Epidermal melanocyte (primary cell): ENCODE measurements around the gene LGALS4.
"Not testable (repeated sequence)": the region's sequence is repeated elsewhere in the genome, so short reads cannot be mapped to it uniquely, and the experiment has no call there.

Experiments
- DNase-seq: peaks from one replicate; pipeline ENCODE4 v3.0.0; 2011; ENCODE audit warnings: low spot score; ENCODE audit not compliant: insufficient read length

The LGALS4 gene, protein sequence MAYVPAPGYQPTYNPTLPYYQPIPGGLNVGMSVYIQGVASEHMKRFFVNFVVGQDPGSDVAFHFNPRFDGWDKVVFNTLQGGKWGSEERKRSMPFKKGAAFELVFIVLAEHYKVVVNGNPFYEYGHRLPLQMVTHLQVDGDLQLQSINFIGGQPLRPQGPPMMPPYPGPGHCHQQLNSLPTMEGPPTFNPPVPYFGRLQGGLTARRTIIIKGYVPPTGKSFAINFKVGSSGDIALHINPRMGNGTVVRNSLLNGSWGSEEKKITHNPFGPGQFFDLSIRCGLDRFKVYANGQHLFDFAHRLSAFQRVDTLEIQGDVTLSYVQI

GRCh38 chr19:38812841-38813320 is at the start of gene LGALS4:
TSS of gene LGALS4 (minus strand) at chr19:38812945. CDS start at chr19:38812886, 59 bp downstream.
- DNase-seq, result no peak

- no peak for DNase-seq
Measured at GRCh38 chr19:38861368-38861767, 48.6 kb upstream of the LGALS4 start.

DNA sequence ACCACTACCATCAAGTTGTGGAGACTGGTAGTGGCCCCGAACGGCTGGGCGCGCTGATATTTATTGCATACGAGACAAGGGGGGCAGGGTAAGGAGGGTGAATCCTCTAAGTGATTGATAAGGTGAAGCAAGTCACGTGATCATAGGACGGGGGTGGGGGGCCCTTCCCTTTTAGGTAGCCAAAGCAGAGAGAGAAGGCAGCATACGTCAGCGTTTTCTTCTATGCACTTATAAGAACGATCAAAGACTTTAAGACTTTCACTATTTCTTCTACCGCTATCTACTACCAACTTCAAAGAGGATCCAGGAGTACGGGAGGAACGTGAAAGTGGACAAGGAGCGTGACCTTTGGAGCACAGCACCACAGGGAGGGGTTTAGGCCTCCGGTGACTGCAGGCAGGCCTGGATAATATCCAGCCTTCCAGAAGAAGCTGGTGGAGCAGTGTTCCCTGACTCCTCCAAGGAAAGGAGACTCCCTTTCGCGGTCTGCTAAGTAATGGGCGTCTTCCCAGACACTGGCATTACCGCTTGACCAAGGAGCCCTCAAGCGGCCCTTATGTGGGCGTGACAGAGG is 47.0 kb upstream of the LGALS4 start:
- not testable (repeated sequence) for DNase-seq

DNA sequence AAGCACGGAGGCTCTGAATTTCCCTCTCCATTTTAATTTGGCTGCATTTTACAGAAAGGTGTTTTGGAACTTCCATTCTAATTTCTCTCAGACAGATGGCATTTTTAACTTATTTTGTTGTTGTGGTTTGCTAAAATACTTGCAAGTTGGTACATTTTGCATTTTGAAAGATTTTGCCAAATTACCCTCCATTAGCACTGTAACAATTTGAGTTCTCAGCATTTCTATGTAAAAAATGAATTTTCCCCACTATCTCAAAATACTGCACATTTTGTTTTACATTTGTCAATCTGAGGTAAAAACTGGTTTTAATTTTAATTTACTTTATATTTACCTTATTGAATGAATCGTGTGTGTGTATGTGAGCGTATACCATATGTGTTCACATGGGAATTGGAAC is 44.1 kb upstream of the LGALS4 start:
- DNase-seq, result no peak

DNA sequence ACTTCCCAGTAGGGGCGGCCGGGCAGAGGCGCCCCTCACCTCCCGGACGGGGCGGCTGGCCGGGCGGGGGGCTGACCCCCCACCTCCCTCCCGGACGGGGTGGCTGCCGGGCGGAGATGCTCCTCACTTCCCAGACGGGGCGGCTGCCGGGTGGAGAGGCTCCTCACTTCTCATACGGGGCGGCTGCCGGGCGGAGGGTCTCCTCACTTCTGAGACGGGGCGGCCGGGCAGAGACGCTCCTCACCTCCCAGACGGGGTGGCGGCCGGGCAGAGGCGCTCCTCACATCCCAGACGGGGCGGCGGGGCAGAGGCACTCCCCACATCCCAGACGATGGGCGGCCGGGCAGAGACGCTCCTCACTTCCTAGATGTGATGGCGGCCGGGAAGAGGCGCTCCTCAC is 43.0 kb upstream of the LGALS4 start:
- not testable (repeated sequence) for DNase-seq

DNA sequence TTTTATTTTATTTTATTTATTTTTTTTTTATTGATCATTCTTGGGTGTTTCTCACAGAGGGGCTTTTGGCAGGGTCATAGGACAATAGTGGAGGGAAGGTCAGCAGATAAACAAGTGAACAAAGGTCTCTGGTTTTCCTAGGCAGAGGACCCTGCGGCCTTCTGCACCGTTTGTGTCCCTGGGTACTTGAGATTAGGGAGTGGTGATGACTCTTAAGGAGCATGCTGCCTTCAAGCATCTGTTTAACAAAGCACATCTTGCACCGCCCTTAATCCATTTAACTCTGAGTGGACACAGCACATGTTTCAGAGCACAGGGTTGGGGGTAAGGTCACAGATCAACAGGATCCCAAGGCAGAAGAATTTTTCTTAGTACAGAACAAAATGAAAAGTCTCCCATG is 42.2 kb upstream of the LGALS4 start:
- not testable (repeated sequence) for DNase-seq

- DNase-seq, result no peak
Measured at GRCh38 chr19:38853214-38853613, 40.5 kb upstream of the LGALS4 start.

GRCh38 chr19:38852231-38853044 is 39.7 kb upstream of the LGALS4 start:
- peak; percentile 44 for DNase-seq

- DNase-seq, result peak; percentile 61
Measured at GRCh38 chr19:38851622-38852230, 39.0 kb upstream of the LGALS4 start.

GRCh38 chr19:38850976-38851621 is 38.4 kb upstream of the LGALS4 start:
- DNase-seq, result no peak

DNA sequence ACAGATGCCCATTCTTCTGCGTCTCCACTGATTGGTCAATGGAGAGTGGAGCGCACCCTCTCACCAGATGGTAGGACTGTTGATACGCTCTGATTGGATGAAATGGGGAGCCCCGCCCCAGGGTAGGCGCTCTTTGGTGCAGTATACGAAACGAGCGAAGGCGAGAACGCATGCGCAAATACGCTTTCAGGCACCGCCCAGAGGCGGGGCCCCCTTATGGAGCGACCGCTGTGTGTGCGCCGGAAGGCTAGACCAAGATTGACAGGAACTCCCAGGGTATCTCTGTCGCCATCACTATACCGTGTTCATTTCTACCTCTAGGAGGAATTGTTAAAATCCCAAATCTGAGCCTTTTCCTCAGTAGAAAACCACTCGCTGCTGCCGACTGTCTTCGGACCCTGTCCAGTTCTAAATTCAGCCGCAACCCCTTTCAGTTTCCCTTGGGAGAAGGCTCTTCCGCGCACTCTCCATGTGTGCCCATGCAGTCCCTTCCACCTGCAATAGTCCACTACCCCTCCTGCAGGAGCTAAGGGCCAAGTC is 37.8 kb upstream of the LGALS4 start:
- peak; percentile 98 for DNase-seq

DNA sequence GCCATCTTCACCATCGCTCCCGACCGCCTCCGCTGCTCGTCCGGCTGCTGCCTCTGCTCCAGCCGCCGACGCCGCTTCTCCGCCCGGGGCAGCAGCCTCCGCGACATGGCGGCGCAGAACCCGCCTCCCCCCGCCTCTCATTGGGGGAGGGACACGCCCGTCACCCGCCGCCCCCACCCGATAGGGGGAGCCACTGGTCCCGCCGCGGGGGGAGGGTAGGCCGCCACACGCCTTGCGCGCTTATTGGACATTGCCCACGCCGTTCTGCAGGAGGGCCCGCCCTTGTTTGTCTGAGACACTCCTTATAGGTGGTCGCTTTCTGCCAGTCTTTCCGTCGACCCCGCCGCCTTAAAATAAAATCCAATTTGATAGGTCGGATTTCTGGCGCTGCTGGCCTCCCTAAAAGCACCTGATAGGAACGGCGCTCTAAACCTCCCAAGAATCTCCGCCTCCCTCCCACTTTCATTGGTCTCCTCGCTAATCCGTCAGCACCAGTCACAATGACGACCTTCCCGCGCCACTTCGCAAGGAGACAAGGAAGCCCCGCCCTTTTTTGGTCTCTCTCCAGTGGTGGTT is 37.2 kb upstream of the LGALS4 start, which contains the start of gene HNRNPL:
Gene HNRNPL (minus strand): TSS at position 127 of the 576 bp plus-strand sequence. CDS start 20 bp downstream, at position 107.
- peak; percentile 85 for DNase-seq

DNA sequence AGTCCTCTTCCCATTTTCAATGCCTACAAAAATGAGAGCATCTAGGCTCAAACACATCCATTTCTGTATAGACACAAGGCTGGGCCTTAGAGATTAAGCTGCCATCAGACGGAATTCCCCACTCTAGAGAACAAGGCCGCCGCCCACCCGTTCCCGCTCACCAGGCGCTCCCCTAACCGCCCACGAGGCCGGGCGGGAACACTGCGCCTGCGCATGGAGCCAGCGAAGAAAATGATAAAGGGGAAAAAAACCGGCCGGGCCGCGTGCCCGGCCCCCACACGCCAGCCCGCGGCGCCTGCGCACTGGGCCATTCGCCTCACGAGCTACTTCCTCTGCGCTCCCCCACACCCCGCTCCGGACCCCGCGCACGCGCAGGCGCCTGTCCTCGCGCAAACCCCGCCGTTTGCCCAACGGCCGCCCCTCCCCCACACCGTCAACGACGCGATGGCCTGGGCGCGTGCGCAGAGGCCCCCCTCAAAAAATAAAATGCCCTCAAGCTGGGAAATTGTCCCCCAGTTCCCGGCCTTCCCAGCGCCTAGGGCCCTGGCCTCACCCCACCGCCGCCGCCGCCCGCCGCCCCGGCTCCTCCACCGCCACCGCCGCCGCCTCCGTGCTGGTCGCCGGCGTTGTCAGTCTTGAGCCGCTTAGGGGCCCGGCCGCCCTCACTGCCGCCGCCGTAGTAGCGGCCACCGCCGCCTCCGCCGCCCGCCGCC is 36.6 kb upstream of the LGALS4 start:
- DNase-seq, result peak; percentile 98

DNA sequence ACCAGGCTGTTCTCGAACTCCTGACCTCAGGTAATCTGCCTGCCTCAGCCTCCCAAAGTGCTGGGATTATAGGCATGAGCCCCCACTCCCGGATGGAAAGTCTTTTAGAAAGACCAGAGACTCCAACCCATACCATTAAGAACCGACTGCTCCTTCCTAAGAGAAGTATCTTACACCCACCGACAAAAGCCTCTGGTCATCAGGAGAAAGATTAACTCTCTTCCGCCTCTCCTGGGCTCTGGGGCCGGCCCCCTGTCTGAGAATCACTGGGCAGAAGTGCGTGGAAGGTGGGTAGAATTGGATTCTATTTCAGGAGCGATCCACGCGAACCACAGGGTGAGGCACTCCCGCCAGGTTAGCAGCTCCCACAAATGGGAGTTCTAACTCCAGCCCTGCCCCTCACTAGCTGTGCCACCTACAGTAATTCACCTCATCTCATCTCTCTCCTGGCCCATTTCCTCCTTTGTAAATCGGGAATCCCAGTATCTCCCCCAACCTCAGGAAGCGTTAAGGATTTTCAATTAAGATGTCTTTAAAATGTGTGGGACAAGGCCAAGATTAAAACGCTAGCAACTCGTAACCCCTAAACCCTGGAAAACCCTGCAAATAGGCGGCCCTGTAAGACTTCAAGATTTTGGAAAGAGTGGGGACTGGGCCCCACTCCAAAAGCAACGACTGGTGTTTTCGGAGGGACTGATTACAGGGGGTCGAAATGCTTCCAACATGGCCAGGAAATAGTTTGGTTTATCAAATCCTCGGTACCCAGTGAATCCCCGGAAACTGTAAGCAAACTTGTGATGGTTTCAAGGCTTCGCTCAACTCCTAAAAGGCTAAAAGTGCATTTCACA is 35.8 kb upstream of the LGALS4 start:
- no peak for DNase-seq

DNA sequence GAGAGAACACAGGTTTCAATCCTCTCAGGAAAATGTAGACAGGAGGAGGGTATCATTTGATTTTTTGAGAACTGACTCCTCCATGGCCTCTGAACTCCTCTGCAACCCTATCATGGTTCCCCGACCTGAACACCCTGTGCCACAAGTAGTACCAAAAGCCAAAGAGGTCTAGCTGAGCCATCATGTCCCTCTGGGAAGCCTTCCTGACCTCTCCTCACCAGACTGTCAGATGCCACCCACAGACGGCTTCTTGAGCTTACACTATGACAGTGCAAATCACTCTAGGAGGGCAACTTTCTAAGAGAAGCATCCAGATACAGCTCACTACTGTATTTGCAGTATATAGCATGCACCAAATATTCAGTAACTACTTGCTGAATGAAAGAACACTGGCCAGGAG is 33.4 kb upstream of the LGALS4 start:
- DNase-seq, result no peak

- DNase-seq, result no peak
Measured at GRCh38 chr19:38845374-38846024, 32.8 kb upstream of the LGALS4 start.

DNA sequence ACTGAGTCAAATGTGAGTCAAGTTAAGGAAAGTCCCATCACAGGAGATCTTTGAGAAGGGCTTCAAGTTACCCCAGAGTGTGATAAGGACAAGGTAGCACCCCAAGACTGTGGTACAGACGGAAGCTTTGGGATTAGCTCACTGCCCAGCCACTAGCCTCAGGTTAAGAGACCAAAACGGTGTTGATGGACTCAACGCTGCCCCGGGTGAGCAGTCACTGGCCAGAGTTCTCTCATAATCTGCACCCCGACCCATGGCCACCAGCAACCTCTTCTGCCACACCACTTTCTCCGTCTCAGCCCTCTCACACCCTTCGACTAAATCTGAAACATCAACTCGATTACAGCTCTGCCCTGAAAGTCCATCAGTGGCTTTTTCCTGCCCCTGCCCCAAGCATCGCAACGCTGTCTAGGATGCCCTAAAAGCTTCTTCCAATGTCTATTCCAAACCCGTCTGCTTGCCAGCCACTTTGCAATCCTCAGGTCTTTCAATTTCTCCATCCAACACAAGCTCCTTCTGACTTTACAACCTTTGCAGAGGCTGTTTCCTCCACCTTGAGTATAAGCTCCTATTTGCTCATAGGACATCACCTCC is 31.4 kb upstream of the LGALS4 start:
- DNase-seq, result no peak

GRCh38 chr19:38843175-38843758 is 30.5 kb upstream of the LGALS4 start:
- DNase-seq, result no peak
